ENCODE results near the gene RPIA. TPM values are rescaled to one million over a fixed set of nuclear protein-coding genes. Genes with fewer than 3 reads are reported as not detected.

Gene RPIA
- total and polyA plus RNA-seq, 2 donors (not counting 1 experiment from before 2014, with no cell fraction given), result 6.4 to 9.4 TPM

GRCh38 chr2:88760819-88761598 lies 69.5 kb downstream of the RPIA start:
- Histone ChIP-seq H3K4me1 (ENCODE audit: control insufficient read depth, extremely low read depth, insufficient read depth, low read length) (no peaks in the 10 kb centered on the region), H3K27me3 (ENCODE audit: control insufficient read depth, insufficient read depth, low read length) (peaks cover 3% of the 10 kb centered on the region), H3K79me2 (ENCODE audit: control insufficient read depth, insufficient read depth, low read length) (no peaks in the 10 kb centered on the region), H4K20me1 (ENCODE audit: control insufficient read depth, extremely low read depth, insufficient read depth, low read length) (no peaks in the 10 kb centered on the region), H2AFZ (ENCODE audit: low read length) (no peak overlapping the region), H3K27ac (ENCODE audit: insufficient read depth, low read length) (no peak overlapping the region), H3K4me2 (ENCODE audit: extremely low read depth, insufficient read depth, low read length) (no peak overlapping the region), H3K4me3 (replicated peaks in 1 of 4; ENCODE audit: control extremely low read depth in 1 of 4, insufficient read depth in 1 of 4, low read depth in 3 of 4, low read length in 4 of 4) (no peak overlapping the region), H3K36me3 (ENCODE audit: control insufficient read depth, insufficient read depth, low read length) (no peaks in the 10 kb centered on the region), H3K9me3 (ENCODE audit: control insufficient read depth, insufficient read depth, low read depth, low read length) (no peaks in the 10 kb centered on the region), H3K9ac (ENCODE audit: insufficient read depth, low read length) (no peak overlapping the region)
- no peak for DNase-seq (ENCODE audit: low read depth in 2 of 2)
- TF ChIP-seq CTCF (conservative IDR thresholded peaks at IDR 0.05 in 1 of 2, IDR thresholded peaks at IDR 0.05 in 1 of 2; ENCODE audit: low read depth in 1 of 2, low read length in 2 of 2) (no peak), EZH2 (IDR thresholded peaks at IDR 0.05; ENCODE audit: low read length, missing control alignments) (no peak)

- H3K4me2 ChIP-seq (ENCODE audit: extremely low read depth, insufficient read depth, low read length), result no peak overlapping the region
- no peaks in the 10 kb centered on the region for H3K79me2 ChIP-seq (ENCODE audit: control insufficient read depth, insufficient read depth, low read length)
- H3K4me1 ChIP-seq (ENCODE audit: control insufficient read depth, extremely low read depth, insufficient read depth, low read length), result no peaks in the 10 kb centered on the region
- no peaks in the 10 kb centered on the region for H4K20me1 ChIP-seq (ENCODE audit: control insufficient read depth, extremely low read depth, insufficient read depth, low read length)
- DNase-seq (ENCODE audit: low read depth in 2 of 2), result no peak
- H3K27me3 ChIP-seq (ENCODE audit: control insufficient read depth, insufficient read depth, low read length), result peaks cover 3% of the 10 kb centered on the region
- H3K9ac ChIP-seq (ENCODE audit: insufficient read depth, low read length), result no peak overlapping the region
- TF ChIP-seq EZH2 (IDR thresholded peaks at IDR 0.05; ENCODE audit: low read length, missing control alignments), result no peak
- no peak for TF ChIP-seq CTCF (conservative IDR thresholded peaks at IDR 0.05 in 1 of 2, IDR thresholded peaks at IDR 0.05 in 1 of 2; ENCODE audit: low read depth in 1 of 2, low read length in 2 of 2)
- no peak overlapping the region for H2AFZ ChIP-seq (ENCODE audit: low read length)
- H3K4me3 ChIP-seq (replicated peaks in 1 of 4; ENCODE audit: control extremely low read depth in 1 of 4, insufficient read depth in 1 of 4, low read depth in 3 of 4, low read length in 4 of 4), result no peak overlapping the region
- H3K9me3 ChIP-seq (ENCODE audit: control insufficient read depth, insufficient read depth, low read depth, low read length), result no peaks in the 10 kb centered on the region
- no peak overlapping the region for H3K27ac ChIP-seq (ENCODE audit: insufficient read depth, low read length)
- H3K36me3 ChIP-seq (ENCODE audit: control insufficient read depth, insufficient read depth, low read length), result no peaks in the 10 kb centered on the region
Measured at GRCh38 chr2:88764141-88764849, 72.8 kb downstream of the RPIA start.

- H3K79me2 ChIP-seq (ENCODE audit: control insufficient read depth, insufficient read depth, low read length), result no peaks in the 10 kb centered on the region
- no peaks in the 10 kb centered on the region for H3K4me1 ChIP-seq (ENCODE audit: control insufficient read depth, extremely low read depth, insufficient read depth, low read length)
- peaks cover 3% of the 10 kb centered on the region for H3K27me3 ChIP-seq (ENCODE audit: control insufficient read depth, insufficient read depth, low read length)
- no peak overlapping the region for H3K4me3 ChIP-seq (replicated peaks in 1 of 4; ENCODE audit: control extremely low read depth in 1 of 4, insufficient read depth in 1 of 4, low read depth in 3 of 4, low read length in 4 of 4)
- no peaks in the 10 kb centered on the region for H3K9me3 ChIP-seq (ENCODE audit: control insufficient read depth, insufficient read depth, low read depth, low read length)
- no peak overlapping the region for H3K27ac ChIP-seq (ENCODE audit: insufficient read depth, low read length)
- no peak for TF ChIP-seq CTCF (conservative IDR thresholded peaks at IDR 0.05 in 1 of 2, IDR thresholded peaks at IDR 0.05 in 1 of 2; ENCODE audit: low read depth in 1 of 2, low read length in 2 of 2)
- H4K20me1 ChIP-seq (ENCODE audit: control insufficient read depth, extremely low read depth, insufficient read depth, low read length), result no peaks in the 10 kb centered on the region
- H3K36me3 ChIP-seq (ENCODE audit: control insufficient read depth, insufficient read depth, low read length), result no peaks in the 10 kb centered on the region
- H2AFZ ChIP-seq (ENCODE audit: low read length), result no peak overlapping the region
- no peak overlapping the region for H3K9ac ChIP-seq (ENCODE audit: insufficient read depth, low read length)
- no peak overlapping the region for H3K4me2 ChIP-seq (ENCODE audit: extremely low read depth, insufficient read depth, low read length)
- no peak for DNase-seq (ENCODE audit: low read depth in 2 of 2)
Measured at GRCh38 chr2:88764850-88765153, 73.3 kb downstream of the RPIA start.
